Panc1 (cell line): ENCODE data around the gene HOPX.

Experiments
- REST ChIP-seq, 2 experiments: IDR thresholded peaks; 2 replicates each; pipeline ENCODE4 v1.6.1; 2011 to 2012; ENCODE audit warnings: low read depth in 2 of 2, control low read depth in 1 of 2, low read length in 1 of 2, mild to moderate bottlenecking in 1 of 2, moderate library complexity in 1 of 2; ENCODE audit not compliant: insufficient read depth in 1 of 2
- TF ChIP-seq, protein P1 (sequence below): fragments of 450-650 bp; IDR thresholded peaks from 2 replicates; pipeline ENCODE4 v1.5.1; 2017; ENCODE audit warnings: mild to moderate bottlenecking

- TF ChIP-seq, protein P1, sequence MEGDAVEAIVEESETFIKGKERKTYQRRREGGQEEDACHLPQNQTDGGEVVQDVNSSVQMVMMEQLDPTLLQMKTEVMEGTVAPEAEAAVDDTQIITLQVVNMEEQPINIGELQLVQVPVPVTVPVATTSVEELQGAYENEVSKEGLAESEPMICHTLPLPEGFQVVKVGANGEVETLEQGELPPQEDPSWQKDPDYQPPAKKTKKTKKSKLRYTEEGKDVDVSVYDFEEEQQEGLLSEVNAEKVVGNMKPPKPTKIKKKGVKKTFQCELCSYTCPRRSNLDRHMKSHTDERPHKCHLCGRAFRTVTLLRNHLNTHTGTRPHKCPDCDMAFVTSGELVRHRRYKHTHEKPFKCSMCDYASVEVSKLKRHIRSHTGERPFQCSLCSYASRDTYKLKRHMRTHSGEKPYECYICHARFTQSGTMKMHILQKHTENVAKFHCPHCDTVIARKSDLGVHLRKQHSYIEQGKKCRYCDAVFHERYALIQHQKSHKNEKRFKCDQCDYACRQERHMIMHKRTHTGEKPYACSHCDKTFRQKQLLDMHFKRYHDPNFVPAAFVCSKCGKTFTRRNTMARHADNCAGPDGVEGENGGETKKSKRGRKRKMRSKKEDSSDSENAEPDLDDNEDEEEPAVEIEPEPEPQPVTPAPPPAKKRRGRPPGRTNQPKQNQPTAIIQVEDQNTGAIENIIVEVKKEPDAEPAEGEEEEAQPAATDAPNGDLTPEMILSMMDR = no peak
- TF ChIP-seq REST (IDR thresholded peaks at IDR 0.05; ENCODE audit: insufficient read depth in 1 of 2, low read depth in 2 of 2, low read length in 1 of 2) = no peak
Observed at GRCh38 chr4:56683455-56683854, 2.4 kb upstream of the HOPX start.
